ENCODE measurements around the gene LRP1B. TPM values are rescaled to one million over a fixed set of nuclear protein-coding genes. Genes with fewer than 3 reads are reported as not detected.

Gene LRP1B
- total RNA-seq, 3 donors from 2014 or later: 2.3 to 29.8 (median 21.8) TPM

DNA sequence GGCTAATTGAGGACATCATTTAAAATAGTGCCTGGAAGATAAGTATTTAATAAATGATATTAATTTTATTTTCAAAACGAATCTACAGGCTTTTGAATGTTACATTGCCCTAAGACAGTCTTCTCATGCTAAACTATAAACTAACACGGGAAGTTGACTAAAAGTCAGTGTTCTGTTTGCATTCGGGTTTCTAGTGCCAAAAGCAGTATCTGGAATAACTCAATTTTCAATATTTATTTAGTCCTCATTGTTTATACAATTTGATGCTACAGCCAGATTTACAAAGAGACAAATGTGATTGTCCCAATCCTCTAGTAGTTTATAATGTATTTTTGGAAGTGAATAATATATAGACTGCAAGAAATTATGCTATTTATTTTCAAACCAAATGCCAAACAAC, 429.2 kb downstream of the LRP1B start:
- intact Hi-C loops (cut with DNase I; ENCODE audit: low total_unique reads): no loop called here
- H3K27ac ChIP-seq: no peak overlapping the region

DNA sequence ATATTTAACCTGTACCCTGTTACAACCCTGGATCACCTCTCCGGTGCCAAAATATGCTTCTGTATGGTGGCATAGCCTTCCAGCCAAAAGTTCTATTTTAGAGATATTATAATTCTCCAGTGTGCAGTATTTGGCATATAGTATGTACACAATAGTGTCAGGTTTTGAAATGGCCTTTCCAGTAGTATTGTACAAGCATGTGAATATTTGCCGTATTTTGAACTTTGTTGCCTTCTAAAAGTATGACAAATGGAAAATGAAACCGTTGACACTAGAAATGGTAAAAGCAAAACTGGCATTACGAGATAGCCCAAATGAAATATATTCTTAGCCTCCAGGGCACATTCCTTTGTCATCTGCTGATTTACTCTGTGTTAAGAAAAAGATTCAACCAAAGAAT, 431.2 kb downstream of the LRP1B start:
- Histone ChIP-seq H3K4me3 (no peak overlapping the region), H3K36me3 (no peaks in the 10 kb centered on the region), H3K9me3 (no peaks in the 10 kb centered on the region), H3K4me1 (no peaks in the 10 kb centered on the region), H3K27ac (no peak overlapping the region), H3K27me3 (no peaks in the 10 kb centered on the region)
- intact Hi-C loops (cut with DNase I; ENCODE audit: low total_unique reads): no loop called here
- no peak for DNase-seq (ENCODE audit: low spot score in 2 of 2)
- no peak for TF ChIP-seq POLR2AphosphoS5 (IDR thresholded peaks at IDR 0.05)
- TF ChIP-seq, protein P1, sequence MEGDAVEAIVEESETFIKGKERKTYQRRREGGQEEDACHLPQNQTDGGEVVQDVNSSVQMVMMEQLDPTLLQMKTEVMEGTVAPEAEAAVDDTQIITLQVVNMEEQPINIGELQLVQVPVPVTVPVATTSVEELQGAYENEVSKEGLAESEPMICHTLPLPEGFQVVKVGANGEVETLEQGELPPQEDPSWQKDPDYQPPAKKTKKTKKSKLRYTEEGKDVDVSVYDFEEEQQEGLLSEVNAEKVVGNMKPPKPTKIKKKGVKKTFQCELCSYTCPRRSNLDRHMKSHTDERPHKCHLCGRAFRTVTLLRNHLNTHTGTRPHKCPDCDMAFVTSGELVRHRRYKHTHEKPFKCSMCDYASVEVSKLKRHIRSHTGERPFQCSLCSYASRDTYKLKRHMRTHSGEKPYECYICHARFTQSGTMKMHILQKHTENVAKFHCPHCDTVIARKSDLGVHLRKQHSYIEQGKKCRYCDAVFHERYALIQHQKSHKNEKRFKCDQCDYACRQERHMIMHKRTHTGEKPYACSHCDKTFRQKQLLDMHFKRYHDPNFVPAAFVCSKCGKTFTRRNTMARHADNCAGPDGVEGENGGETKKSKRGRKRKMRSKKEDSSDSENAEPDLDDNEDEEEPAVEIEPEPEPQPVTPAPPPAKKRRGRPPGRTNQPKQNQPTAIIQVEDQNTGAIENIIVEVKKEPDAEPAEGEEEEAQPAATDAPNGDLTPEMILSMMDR (IDR thresholded peaks at IDR 0.05): no peak
- TF ChIP-seq POLR2A (IDR thresholded peaks at IDR 0.05): no peak

More for the DNA sequence above, 429.2 kb downstream of the LRP1B start:
- Histone ChIP-seq H3K36me3 (no peaks in the 10 kb centered on the region), H3K4me3 (no peak overlapping the region), H3K27me3 (no peaks in the 10 kb centered on the region), H3K9me3 (no peaks in the 10 kb centered on the region), H3K4me1 (no peaks in the 10 kb centered on the region)
- no peak for TF ChIP-seq POLR2AphosphoS5 (IDR thresholded peaks at IDR 0.05)
- TF ChIP-seq, protein P1 (IDR thresholded peaks at IDR 0.05): no peak
- TF ChIP-seq POLR2A (IDR thresholded peaks at IDR 0.05): no peak
- no peak for DNase-seq (ENCODE audit: low spot score in 2 of 2)

- Histone ChIP-seq H3K4me1 (no peaks in the 10 kb centered on the region), H3K9me3 (no peaks in the 10 kb centered on the region), H3K4me3 (no peak overlapping the region), H3K36me3 (no peaks in the 10 kb centered on the region), H3K27ac (no peak overlapping the region), H3K27me3 (no peaks in the 10 kb centered on the region)
- no peak for DNase-seq (ENCODE audit: low spot score in 2 of 2)
- TF ChIP-seq, protein P1 (IDR thresholded peaks at IDR 0.05): no peak
- TF ChIP-seq POLR2A (IDR thresholded peaks at IDR 0.05) (no peak), POLR2AphosphoS5 (IDR thresholded peaks at IDR 0.05) (no peak)
- intact Hi-C loops (cut with DNase I; ENCODE audit: low total_unique reads): no loop called here
Measured at GRCh38 chr2:141698500-141698899, 432.3 kb downstream of the LRP1B start.

DNA sequence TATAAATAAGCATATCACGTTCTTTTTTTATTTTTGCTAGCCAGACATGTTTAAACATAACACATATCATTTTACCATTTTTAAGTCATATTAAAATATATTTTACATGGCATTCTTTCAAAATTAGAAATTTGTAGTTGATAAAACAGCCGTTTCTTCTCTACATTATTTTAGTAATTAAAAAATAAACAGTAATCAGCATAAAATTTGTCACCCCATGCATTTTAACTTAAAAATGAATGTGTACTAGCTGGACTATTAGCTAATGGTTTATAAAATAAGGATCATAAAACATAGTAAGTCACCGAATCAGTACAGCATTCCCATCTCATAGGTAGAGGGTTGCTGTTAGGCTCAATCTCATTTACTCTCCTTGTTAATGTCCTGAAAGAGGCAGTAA, 433.8 kb downstream of the LRP1B start:
- no peaks in the 10 kb centered on the region for H3K27me3 ChIP-seq
- H3K36me3 ChIP-seq: no peaks in the 10 kb centered on the region
- DNase-seq (ENCODE audit: low spot score in 2 of 2): no peak
- no peak for TF ChIP-seq POLR2A (IDR thresholded peaks at IDR 0.05)
- TF ChIP-seq, protein P1 (IDR thresholded peaks at IDR 0.05): no peak
- TF ChIP-seq POLR2AphosphoS5 (IDR thresholded peaks at IDR 0.05): no peak
- no peaks in the 10 kb centered on the region for H3K4me1 ChIP-seq
- no peak overlapping the region for H3K27ac ChIP-seq
- no peak overlapping the region for H3K4me3 ChIP-seq
- intact Hi-C loops (cut with DNase I; ENCODE audit: low total_unique reads): no loop called here
- no peaks in the 10 kb centered on the region for H3K9me3 ChIP-seq

DNA sequence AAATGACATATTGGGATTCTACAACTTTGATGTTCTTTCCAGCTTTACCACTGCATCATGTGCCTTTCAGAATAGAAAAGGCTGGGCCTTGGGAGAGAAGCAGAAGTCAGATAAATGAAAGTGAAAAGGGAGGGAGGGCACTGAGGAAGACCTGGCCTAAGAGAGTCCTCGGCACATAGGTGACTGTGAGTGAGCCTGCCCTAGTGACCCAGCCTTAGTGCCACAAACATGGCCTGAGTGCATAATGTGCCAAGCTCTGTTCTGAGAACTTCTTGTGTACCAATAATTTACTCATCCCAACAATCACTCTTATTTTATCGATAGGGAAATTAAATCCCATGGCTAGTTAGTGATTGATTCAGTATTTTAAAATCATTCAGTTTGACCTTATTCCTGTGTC, 436.6 kb downstream of the LRP1B start:
- Histone ChIP-seq H3K36me3 (no peaks in the 10 kb centered on the region), H3K27ac (no peak overlapping the region), H3K4me1 (no peaks in the 10 kb centered on the region), H3K27me3 (no peaks in the 10 kb centered on the region), H3K4me3 (no peak overlapping the region), H3K9me3 (no peaks in the 10 kb centered on the region)
- TF ChIP-seq, protein P1 (IDR thresholded peaks at IDR 0.05): no peak
- TF ChIP-seq POLR2AphosphoS5 (IDR thresholded peaks at IDR 0.05): no peak
- TF ChIP-seq POLR2A (IDR thresholded peaks at IDR 0.05): no peak
- no peak for DNase-seq (ENCODE audit: low spot score in 2 of 2)
- intact Hi-C loops (cut with DNase I; ENCODE audit: low total_unique reads): no loop called here

Measured in breast epithelium (tissue), 4 donors.